ENCODE results near the gene AMBRA1. TPM values are rescaled to one million over a fixed set of nuclear protein-coding genes. Genes with fewer than 3 reads are reported as not detected.

AMBRA1 gene
- total RNA-seq, 1 donor from 2014 or later: 45.3 TPM

DNA sequence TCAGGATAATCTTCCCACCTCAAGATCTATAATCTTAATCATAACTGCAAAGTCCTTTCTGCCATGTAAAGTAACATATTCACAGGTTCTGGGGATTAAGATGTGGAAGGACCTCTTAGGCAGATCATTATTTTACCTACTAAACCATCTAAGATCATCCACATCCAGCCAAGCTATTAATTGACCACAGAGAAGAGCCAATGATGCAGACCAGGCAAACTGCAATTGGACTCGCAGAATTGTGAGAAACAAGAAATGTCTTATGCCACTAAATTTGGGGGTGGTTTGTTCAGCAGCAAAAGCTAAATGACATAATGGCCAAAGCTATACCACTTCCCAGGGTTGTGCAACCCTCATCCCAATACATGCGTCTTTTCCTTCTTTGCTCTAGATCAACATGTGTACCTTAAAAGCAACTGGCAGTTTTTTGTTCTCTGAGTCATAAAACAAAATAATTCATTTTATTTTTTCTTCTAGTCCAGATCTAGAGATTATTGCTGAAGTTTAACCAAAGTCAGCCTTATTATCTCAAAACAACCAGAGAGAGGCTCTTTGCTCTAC lies 113.6 kb downstream of the AMBRA1 start:
- Mint-ChIP-seq H3K27ac (no peak overlapping the region), H3K9me3 (ENCODE audit: low read depth) (no peaks in the 10 kb centered on the region), H3K27me3 (no peaks in the 10 kb centered on the region), H3K4me1 (ENCODE audit: low read depth) (peaks cover 4% of the 10 kb centered on the region), H3K36me3 (ENCODE audit: insufficient read depth) (peaks cover 2% of the 10 kb centered on the region), H3K4me3 (ENCODE audit: low read depth) (no peak overlapping the region)
- TF ChIP-seq, protein P1, sequence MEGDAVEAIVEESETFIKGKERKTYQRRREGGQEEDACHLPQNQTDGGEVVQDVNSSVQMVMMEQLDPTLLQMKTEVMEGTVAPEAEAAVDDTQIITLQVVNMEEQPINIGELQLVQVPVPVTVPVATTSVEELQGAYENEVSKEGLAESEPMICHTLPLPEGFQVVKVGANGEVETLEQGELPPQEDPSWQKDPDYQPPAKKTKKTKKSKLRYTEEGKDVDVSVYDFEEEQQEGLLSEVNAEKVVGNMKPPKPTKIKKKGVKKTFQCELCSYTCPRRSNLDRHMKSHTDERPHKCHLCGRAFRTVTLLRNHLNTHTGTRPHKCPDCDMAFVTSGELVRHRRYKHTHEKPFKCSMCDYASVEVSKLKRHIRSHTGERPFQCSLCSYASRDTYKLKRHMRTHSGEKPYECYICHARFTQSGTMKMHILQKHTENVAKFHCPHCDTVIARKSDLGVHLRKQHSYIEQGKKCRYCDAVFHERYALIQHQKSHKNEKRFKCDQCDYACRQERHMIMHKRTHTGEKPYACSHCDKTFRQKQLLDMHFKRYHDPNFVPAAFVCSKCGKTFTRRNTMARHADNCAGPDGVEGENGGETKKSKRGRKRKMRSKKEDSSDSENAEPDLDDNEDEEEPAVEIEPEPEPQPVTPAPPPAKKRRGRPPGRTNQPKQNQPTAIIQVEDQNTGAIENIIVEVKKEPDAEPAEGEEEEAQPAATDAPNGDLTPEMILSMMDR (IDR thresholded peaks at IDR 0.05; ENCODE audit: unreplicated experiment): no peak
- DNase-seq (ENCODE audit: low spot score, unreplicated experiment): no peak

DNA sequence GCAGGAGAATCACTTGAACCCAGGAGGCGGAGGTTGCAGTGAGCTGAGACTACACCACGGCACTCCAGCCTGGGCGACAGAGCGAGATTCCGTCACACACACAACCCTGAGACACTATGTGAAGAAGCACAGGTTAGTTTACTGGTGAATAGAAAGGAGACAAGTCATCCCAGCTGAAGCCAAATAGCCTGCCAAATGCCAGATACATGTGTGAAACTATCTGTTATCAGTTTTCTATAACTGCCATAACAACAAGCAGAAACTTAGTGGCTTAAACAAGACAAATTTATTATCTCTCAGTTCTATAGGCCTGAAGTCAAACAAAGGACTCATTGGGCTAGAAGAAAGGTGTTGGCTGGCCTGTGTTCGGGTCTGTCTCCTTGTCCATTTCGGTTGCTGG lies 114.2 kb downstream of the AMBRA1 start:
- H3K27ac Mint-ChIP-seq: no peak overlapping the region
- TF ChIP-seq, protein P1 (IDR thresholded peaks at IDR 0.05; ENCODE audit: unreplicated experiment): no peak

DNA sequence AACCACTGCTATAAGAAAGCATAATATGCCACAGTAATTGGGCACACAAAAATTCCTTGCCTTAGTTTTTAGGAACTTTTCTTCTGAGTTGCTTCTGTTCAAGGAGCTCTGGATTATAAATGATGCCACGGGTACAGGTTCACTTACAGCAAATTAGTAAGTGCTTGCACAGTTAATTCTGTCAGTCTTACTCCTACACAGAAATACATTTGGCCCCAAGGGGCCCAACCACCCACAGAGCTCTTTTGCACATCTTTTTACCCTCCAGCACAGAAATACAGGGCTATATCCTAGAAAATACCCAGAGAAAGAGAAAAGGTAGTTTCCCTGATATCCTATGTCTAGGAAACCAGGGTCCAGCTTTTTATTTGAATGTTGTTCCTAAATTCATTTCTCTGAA lies 115.6 kb downstream of the AMBRA1 start:
- no peaks in the 10 kb centered on the region for H3K27me3 Mint-ChIP-seq
- H3K4me1 Mint-ChIP-seq (ENCODE audit: low read depth): peaks cover 2% of the 10 kb centered on the region
- no peak overlapping the region for H3K27ac Mint-ChIP-seq
- TF ChIP-seq, protein P1 (IDR thresholded peaks at IDR 0.05; ENCODE audit: unreplicated experiment): no peak
- H3K4me3 Mint-ChIP-seq (ENCODE audit: low read depth): no peak overlapping the region
- H3K36me3 Mint-ChIP-seq (ENCODE audit: insufficient read depth): peaks cover 2% of the 10 kb centered on the region
- no peak for DNase-seq (ENCODE audit: low spot score, unreplicated experiment)
- H3K9me3 Mint-ChIP-seq (ENCODE audit: low read depth): no peaks in the 10 kb centered on the region

More for the DNA sequence above, 114.2 kb downstream of the AMBRA1 start:
- Mint-ChIP-seq H3K36me3 (ENCODE audit: insufficient read depth) (peaks cover 2% of the 10 kb centered on the region), H3K4me3 (ENCODE audit: low read depth) (no peak overlapping the region), H3K9me3 (ENCODE audit: low read depth) (no peaks in the 10 kb centered on the region), H3K4me1 (ENCODE audit: low read depth) (peaks cover 2% of the 10 kb centered on the region), H3K27me3 (no peaks in the 10 kb centered on the region)
- DNase-seq (ENCODE audit: low spot score, unreplicated experiment): no peak

DNA sequence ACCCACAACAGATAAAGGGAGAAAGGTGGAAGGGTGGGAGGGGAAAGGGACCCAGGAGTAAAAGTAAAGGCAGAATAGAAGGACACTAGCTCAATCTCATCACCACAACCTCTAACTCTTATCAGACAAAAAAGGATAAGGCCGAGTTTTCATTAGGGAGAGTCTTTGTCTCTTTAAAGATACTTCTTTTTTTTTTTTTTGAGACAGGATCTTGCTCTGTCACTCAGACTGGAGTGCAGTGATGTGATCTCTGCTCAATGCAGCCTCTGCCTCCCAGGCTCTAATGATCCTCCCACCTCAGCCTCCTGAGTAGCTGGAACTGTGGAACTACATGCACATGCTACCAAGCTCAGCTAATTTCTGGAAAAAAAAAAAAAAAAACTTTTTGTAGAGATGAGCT lies 116.7 kb downstream of the AMBRA1 start:
- peaks cover 2% of the 10 kb centered on the region for H3K36me3 Mint-ChIP-seq (ENCODE audit: insufficient read depth)
- H3K27ac Mint-ChIP-seq: no peak overlapping the region
- no peaks in the 10 kb centered on the region for H3K27me3 Mint-ChIP-seq
- TF ChIP-seq, protein P1 (IDR thresholded peaks at IDR 0.05; ENCODE audit: unreplicated experiment): no peak
- H3K9me3 Mint-ChIP-seq (ENCODE audit: low read depth): no peaks in the 10 kb centered on the region
- H3K4me1 Mint-ChIP-seq (ENCODE audit: low read depth): peaks cover 6% of the 10 kb centered on the region
- no peak for DNase-seq (ENCODE audit: low spot score, unreplicated experiment)
- no peak overlapping the region for H3K4me3 Mint-ChIP-seq (ENCODE audit: low read depth)

DNA sequence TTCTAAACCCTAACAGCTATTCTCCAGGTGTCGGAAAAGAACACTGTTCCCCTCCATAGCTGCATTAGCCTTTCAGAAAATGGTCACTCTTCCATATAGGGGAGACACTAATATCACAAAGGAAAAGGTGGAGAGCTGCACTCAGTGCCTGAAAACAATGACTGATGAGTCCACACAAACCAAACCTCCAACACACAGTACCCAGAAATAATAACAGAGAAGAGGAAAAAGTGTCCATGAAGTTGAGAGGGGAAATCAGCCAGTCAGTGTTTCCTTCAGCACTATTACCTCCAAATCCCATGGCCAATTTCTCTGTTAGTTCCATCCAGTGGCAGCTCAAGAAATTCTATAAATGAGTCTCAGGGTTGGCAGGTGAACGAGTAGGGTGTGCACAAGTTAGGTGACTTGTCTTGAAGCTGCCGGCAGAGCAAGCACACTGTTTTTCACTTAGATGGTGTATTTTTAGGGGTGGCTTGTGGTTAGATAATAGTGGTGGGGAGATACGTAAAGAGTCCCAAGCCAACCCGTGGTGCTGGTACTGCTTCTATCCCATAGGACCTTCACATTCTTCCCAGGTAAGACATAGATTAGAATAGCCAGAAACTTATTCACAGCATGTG lies 117.8 kb downstream of the AMBRA1 start:
- peaks cover 6% of the 10 kb centered on the region for H3K4me1 Mint-ChIP-seq (ENCODE audit: low read depth)
- H3K27ac Mint-ChIP-seq: peak overlapping the region; percentile 30
- H3K27me3 Mint-ChIP-seq: no peaks in the 10 kb centered on the region
- H3K36me3 Mint-ChIP-seq (ENCODE audit: insufficient read depth): peaks cover 2% of the 10 kb centered on the region
- TF ChIP-seq, protein P1 (IDR thresholded peaks at IDR 0.05; ENCODE audit: unreplicated experiment): no peak
- DNase-seq (ENCODE audit: low spot score, unreplicated experiment): no peak
- no peaks in the 10 kb centered on the region for H3K9me3 Mint-ChIP-seq (ENCODE audit: low read depth)
- no peak overlapping the region for H3K4me3 Mint-ChIP-seq (ENCODE audit: low read depth)

Measured in progenitor cell of endocrine pancreas (in vitro differentiated cells).